Middle frontal gyrus (tissue), 1 donor: Measurements from ENCODE around the gene CANT1.
"Not testable (repeated sequence)": the region's sequence is repeated elsewhere in the genome, so short reads cannot be mapped to it uniquely, and the experiment has no call there.

ENCODE experiments used
- DNase-seq: peaks from one replicate; pipeline ENCODE4 v3.0.0-alpha.2; 2015; ENCODE audit warnings: low spot score; ENCODE audit errors: extremely low spot score

CANT1 gene

DNA sequence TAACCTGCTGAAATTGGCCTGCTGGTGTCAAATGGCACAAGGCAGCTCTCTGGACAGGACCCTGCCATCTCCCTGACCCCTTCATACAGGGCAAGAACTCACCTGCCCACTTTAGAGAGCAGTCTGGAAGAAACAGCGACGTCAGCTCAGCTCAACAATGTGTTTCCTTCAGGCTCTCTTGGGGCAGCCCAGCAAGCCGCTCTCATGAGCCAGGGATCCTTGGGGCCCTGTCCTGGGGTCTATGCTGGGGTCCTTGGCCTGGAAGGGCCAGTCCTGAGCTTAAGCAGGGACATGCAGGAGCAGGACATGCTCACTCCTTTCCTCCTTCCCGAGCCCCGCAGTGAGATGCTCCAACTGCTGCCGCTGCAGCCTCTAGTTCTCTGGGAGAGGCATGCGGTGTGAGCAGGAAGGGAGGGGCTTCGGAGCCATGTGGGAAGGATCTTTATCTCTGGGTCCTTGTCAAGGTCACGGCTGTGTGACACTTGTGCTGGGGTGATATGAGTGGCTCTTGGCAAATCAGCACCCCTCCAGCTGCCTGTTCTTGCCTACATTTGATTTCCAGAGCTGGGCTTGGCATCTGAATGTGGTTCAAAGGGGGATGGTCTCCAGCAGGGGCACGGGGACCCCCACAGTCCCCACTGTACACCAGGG is 17.8 kb upstream of the CANT1 start:
- DNase-seq = no peak

DNA sequence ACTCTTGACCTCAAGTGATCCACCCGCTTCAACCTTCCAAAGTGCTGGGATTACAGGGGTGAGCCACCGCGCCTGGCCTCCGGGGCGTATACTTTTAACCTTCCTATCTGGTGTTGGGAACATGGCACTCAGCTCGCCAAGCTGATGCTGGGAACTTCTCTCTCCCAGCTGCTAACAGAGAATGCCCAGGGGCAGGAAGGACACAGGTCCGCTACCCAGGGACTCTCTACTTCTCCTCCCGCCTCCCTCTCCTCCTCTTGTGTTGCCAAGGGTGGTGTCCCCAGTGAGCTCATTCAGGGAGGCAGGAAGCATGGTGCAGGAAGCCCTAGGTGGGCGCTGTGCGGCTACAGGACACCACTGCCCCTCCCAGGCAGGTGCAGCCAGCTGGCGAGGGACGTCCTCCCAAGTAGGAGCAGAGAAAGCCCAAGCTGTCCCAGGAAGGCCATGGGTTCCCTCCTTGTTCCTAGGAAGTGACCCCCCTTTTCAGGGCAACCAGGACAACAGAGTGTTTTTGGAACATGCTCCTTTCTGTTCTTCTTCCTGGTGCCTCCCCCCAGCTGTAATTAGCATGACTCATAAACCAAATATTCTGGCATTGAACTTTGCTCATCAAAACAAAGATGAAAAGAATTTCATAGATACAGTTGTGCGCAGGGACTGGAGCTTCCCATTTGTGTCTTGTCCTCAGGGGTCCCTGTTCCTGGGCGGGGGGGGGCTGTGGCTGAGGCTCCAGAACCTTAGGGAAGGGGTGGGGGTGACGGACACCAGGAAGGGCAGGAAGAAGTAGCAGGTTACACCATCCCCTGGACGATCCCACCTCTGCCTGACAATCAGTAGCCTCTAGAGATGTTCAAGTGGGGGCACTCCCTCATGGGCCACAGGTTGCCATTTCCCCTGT is 17.1 kb upstream of the CANT1 start:
- DNase-seq = no peak

DNA sequence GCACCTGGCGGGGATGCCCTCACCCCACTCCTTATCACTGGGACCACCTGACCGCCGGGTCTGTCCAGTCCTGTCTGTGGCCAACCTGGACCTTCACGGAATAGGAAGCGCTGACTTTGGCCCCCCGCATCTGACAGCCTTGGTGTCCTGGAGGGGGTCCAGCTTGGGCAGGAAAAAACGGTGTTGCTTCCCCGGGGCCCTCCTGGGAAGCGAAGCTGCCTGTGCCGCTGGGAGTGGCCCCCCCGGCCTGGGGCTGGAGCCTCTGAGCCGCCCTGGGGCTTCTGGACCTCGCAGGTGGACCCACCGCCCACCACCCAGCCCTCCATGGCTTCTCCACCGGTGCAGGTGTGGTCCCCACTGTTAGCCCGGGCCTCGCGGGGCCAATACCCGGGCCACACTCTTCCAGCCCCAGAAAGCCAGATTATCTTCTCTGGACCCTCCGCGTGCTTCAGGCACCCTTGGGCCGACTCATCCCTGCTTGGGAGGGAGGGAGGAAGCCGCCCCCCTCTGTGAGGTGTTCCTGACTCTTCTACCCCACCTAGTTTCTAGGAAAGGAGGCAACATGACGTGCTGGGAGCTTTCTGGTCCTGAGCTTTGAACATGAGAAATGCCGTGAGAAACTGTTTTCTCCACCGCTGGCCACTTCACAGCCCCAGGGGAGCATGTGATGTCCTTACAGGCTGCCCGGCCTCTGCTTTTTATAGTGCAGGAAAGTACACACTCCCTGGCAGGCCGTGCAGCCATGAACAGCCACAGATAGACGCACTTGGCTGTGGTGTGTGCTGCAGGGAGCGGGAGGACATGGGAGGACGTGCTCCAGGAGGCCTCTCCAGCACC is 15.6 kb upstream of the CANT1 start:
- DNase-seq = no peak

DNA sequence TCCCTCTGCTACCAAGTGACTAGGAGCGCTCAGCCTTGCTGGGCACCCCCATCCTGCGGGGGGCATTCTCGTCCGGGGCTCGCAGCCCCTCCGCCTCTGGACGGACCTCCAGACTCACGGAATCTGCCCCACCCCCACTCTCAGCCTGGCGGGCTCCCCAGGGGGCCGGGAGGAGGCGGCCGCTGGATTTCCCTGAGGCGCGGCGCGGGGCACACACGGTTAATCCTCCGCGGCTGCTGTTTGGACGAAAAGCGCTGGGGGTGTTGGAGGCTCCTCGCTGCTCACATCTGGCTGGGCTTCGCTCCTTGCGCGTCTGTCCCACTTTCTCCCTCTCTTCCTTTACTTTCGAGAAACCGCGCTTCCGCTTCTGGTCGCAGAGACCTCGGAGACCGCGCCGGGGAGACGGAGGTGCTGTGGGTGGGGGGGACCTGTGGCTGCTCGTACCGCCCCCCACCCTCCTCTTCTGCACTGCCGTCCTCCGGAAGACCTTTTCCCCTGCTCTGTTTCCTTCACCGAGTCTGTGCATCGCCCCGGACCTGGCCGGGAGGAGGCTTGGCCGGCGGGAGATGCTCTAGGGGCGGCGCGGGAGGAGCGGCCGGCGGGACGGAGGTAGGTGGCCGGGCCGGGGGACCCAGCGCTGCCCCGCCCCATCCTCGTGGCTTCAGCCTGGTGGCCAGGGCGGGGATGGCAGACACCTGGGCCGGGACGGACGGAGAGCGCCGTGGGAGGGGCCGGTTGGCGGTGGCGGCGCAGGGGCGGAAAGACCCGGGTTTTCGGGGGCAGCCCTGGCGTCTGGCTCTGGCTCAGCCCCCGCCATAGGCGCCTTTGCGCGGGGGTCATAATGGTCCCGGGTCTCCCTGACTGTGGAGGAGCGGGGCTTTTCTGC is 14.6 kb upstream of the CANT1 start, which contains the start of gene C1QTNF1:
Gene C1QTNF1 (plus strand): TSS at position 284 of the 886 bp plus-strand sequence. CDS start 19,800 bp downstream, outside the sequence.
- no peak for DNase-seq

DNA sequence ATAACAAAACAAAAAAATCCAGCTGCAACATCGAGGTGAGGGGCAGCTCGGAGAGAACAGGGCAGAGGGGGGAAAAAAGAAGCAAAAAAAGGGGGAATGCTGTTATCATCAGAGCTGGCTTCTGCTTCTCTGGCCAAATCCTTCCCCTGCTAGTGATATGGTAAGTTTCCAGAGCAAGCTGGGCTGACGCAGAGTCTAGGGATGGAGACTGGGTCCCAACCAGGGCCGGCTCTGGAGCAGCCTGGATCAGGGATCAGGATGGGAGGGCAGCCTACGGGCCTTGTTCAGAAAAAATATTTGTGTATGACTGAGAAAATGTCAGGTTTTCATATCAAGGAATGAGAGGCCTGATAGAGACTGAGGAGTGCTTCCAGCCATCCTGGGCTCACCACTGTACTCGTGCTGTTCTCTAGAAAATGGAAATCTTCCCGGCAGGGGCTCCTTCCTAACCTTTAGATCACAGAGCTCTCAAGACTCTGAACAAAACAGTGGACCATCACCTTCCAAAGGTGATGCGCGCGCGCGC is 13.7 kb upstream of the CANT1 start:
- DNase-seq = no peak

DNA sequence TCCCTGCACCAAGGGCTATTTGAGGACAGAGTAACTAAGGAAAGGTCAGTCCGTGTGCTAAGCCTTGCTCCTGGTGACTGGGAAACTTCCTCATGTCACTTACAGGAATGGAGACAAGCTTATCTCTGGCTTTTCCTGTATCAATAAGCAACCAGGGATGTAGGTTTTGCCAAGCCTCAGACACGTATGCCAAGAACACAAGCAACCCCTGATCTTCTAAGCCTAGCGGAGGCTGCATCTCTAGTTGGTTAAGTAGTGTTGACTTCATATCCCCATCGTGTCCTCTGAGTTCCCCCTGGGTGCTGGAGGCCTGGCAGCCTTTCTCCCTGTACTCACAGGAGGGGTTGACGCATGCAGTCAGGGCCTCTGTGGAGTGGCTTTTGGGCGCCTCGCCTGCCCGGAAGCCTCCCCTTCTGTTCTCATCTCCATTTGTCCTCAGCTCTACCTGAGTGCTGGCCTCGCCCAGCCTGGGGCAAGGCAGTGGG is 13.0 kb upstream of the CANT1 start:
- DNase-seq = no peak

DNA sequence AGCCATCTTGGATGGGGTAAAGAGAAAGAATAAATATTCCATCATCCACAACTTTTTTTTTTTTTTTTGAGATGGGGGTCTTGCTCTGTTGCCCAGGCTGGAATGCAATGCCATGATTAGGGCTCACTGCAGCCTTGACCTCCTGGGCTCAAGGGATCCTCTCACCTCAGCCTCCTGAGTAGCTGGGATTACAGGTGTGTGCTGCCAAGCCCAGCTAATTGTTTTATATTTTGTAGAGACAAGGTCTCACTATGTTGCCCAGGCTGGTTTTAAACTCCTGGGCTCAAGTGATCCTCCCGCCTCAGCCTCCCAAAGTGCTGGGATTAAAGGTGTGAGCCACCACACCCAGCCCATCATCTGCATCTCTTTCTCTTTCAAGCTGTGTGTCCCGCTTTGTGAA is 12.4 kb upstream of the CANT1 start:
- not testable (repeated sequence) for DNase-seq

DNA sequence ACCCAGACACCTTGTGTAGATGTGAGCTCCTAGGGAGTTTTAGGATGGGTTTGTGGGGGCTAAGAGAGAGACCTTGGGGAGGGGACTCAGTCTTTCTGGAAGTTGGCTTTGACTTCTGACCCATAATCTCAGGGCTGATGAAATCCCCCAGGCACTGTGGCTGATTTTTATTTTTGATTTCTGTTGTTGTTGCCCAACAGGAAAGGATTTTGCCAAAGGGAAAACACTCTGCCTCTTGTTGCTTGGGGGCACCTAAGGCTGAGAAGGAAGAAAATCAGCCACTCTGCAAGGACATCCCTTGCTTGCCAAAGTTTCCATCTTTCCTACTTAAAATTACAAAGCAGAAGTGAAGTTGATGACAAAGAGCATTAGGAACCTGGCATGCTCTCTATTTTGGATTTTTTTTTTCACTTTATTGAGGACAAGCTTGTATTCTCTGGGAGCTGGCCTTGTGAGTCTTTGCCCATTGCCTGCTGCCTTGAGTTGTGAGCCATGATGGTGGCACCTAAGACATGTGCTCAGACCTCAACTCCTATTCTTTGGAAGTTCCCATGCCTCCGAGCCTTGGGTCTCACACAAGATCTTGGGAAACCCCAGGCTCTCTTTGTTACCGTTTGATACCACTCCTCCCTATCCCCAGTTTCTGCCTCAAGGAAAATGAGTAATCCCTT is 11.2 kb upstream of the CANT1 start:
- DNase-seq = no peak

DNA sequence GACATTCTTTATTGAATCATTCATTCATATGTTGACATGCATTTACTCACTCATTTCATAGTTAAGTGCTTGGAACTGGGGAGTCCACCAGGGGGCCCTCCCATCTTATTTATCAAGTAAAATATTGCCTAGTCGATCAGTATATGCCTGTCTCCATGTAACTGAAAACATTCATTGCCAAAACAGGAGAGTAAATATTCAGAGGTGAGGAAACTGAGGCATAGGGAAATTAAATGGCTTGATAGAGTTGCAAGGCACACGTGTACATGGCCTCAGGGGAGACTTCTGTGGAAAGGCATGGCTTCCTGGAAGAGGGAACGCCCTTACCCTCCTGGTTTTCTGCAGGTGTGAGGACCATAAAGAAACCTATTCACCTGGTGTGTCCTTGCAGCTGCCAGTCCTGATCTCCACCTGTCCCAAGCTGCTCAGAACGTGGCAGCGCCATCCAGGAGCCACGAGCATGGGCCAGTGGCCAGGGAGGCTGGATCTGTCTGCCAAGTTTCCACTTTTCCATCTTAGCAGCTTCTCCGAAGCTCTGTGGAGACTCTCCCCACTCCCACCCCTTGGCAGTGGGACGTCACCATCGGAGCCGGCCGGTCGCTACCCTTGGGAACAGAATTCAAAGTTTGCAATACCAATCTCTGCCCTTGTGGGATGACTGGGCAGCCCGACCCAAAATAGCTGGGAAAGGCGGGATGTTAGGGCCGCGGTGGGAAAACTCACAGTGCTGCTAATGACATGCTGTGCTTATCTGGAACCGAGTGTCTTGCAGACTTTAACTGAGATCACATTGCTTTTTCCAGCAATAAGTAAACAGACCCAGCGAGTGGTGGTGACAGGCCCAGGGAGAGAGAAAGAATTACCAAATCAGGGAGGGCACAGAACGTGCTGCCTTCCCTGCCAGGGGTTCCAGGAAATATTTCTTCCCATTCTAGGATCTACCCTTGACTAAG is 10.3 kb upstream of the CANT1 start:
- no peak for DNase-seq

DNA sequence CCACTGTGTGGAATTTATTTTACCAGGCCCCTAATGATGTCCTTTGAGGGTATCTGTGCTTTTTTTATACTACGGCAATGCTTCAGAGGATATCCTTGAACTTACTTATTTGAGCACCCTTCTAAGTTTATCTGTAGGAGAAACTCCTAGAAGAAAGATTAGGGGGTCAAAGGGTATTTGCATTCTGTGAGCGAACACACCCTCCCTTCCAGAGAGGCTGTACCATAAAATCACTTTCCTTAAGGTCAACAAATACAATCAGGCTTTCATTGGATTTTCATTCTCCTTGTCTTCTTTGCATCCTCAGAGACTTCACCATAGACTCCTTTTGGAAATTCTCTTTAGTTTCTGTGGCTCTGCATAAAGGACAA is 9.7 kb upstream of the CANT1 start:
- DNase-seq = no peak

DNA sequence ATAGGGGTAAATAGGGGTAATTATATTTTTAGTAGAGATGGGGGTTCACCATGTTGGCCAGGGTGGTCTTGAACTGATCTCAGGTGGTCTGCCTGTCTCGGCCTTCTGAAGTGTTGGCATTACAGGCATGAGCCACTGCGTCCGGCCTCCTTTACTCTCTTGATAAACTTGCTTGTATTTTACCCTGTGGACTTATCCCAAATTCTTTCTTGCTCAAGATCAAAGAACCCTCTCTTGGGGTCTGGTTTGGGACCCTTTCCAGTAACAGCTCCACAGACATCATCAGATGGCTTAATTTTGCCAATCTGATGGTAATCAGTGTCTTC is 8.8 kb upstream of the CANT1 start:
- DNase-seq = no peak

DNA sequence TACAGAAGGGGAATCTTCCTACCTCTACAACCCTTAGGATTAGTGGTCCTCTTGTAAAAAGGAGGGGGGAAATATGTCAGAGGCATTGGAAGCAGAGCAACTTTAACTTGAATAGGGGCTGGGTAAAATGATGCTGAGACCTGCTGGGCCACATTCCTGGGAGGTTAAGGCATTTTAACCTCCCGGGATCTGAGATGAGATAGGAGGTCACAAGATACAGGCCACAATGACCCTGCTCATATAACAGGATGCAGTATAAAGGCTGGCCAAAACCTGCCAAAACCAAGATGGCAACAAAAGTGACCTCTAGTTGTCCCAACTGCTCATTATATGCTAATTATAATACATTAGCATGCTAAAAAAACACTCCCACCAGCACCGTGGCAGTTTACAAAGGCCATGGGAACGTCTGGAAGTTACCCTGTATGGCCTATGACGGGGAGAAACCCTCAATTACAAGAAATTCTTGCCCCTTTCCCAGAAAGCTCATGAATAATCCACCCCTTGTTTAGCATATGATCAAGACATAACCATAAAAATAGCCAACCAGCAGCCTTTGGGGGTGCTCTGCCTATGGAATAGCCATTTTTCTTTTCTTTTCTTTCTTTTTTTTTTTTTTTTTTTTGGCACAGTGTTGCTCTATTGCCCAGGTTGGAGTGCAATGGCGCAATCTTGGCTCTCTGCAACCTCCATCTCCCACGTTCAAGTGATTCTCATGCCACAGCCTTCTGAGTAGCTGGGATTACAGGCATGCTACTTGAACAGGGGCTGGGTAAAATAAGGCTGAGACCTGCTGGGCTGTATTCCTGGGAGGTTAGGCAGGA is 8.2 kb upstream of the CANT1 start:
- DNase-seq = no peak

DNA sequence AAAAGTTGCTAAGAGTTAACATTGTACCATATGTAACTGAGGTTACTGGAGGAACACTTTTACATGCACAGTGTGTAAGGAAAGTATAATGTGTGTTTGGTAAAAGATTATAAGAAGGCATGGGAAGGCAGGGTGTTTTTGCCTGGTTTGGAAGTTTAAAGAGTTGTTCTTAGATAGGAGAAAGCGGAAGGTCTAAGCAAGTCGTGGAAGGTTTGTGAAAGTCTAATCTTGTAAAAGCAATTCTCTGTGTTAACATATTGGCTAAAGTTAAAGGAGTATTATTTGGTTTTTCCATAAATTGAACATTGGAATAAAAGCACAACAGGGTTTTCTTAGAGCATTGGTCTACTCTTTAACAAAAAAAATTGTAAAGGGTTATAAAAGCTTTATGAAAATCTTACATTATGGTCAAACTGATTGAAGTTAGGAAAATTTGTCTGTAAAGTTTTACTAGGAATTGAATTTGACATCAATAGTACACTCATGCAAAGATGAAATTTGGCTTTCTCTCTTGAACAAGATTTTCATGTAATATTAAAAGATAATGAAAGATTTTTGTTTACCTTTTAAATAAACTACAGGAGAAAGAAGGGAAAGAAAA is 4.7 kb upstream of the CANT1 start:
- no peak for DNase-seq

DNA sequence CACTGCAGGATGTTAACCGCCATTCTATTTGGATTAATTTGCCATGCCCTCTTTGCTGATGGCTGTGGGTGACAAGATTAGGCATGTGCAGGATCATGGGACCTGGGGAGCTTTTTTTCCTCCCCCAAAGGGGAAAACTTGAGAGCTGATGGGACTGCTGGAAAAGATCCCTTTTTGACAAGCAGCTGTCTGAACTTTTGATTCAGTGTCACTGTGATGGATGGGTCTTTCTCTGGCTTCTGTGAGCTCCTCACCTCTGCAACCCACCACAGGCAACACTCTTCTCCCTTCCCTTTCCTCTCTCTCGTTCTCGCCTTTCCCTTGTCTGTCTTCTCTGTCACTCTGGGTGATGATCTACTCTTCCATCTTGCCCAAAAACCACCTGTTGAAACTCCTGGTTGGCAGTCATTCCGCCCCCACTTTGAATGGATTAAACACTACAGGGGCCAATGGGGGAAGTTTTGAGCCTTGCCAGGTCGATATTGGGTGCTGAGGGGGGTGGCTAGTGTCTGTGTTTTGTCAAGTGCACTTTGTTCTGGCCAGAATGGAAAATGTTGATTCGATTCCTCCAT is 3.1 kb upstream of the CANT1 start:
- no peak for DNase-seq

DNA sequence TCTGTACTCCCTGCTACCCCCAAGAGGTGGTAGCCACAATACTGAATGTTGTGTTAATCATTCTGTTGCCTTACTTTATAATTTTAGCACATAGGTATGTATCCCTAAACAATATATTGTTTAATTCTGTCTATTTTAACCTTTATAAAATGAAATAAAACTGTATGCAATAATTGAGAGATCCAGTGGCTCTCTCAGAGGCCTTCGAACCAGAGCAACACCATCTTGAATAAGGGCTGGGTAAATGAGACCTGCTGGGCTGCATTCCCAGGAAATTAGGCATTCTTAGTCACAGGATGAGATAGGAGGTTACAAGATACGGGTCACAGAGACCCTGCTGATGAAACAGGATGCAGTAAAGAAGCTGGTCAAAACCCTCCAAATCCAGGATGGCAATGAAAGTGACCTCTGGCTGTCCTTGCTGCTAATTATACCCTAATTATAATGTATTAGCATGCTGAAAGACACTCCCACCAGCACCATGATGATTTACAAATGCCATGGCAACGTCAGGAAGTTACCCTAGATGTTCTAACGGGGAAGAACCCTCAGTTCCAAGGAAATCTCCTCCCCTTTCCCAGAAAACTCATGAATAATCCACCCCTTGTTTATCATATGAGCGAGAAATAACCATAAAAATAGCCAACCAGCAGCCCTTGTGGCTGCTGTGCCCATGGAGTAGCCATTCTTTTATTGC is 2.0 kb upstream of the CANT1 start:
- no peak for DNase-seq

DNA sequence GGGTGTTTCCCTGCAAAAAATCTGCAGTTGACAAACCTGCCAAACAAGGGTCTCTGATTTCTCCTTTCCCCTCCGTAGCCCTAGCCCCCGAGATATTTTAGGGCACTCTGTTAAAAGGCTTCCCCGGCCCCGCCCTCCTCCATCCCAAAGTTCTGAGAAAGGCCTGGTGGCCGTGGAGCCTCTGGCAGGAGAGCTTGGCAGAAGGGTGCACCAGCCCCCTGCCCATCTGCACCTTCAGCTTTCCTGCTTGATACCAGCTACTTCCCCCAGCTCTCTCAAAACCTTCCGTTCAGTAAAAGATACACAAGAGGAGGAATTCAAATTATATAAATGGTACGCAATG is 711 bp upstream of the CANT1 start:
- DNase-seq = no peak
